ENCODE data around the gene SNX32. TPM values are rescaled to one million over a fixed set of nuclear protein-coding genes. Genes with fewer than 3 reads are reported as not detected.

The SNX32 gene
- total and polyA plus RNA-seq, 9 of the 15 experiments (the other 6 are each of a cell fraction or from before 2014, with no cell fraction given): 0.03 TPM; not detected in 7

- peak; percentile 81 for FAIRE-seq
- no peak overlapping the region for H3K27ac ChIP-seq (ENCODE audit: extremely low read depth, low read depth, low read length)
- peak; percentile 63 for ATAC-seq
- intact Hi-C loops (cut with micrococcal nuclease): loop anchor here (1.0 to 5.0 kb wide), 3 partner anchors 102 to 172 kb away; partner anchors contain the start of genes AP5B1 and KAT5
- H3K9ac ChIP-seq (ENCODE audit: insufficient read depth in 1 of 2, low read depth in 2 of 2, low read length in 2 of 2): 0 out of 4 replicates have a peak overlapping the region, but pooled peaks of 1 of the 2 experiments have one; percentile 1
- H4K20me1 ChIP-seq (replicated peaks; ENCODE audit: control insufficient read depth, insufficient read depth, low read length): peaks cover 3% of the 10 kb centered on the region; the same call in 1 of the 2 replicates
- BruUV-seq (replicated peaks): no TSS peak
- CTCF ChIA-PET (ENCODE audit: low intra/inter-chr PET ratio): interaction anchor here (0.6 to 2.7 kb wide), 8 partner anchors 24 to 259 kb away, joined by 3 to 24 read pairs (median 4); partner anchors contain the start of gene MUS81
- H2AFZ ChIP-seq (ENCODE audit: low read depth, low read length): no peak overlapping the region
- no peaks in the 10 kb centered on the region for H3K9me3 ChIP-seq (replicated peaks; ENCODE audit: control insufficient read depth, insufficient read depth, low read depth, low read length)
- WGBS (ENCODE audit: insufficient coverage, low coverage, missing lambda C conversion rate): 24% methylated on average over 8 of the region's 9 CpGs
- peak; percentile 78 to 85 (median 80) for DNase-seq (ENCODE audit: extremely low read depth in 1 of 4, low spot score in 3 of 4)
- POLR2A ChIA-PET: interaction anchor here (0.6 to 14.4 kb wide), 18 partner anchors 8 to 381 kb away, joined by 3 to 147 read pairs (median 3); partner anchors contain the start of genes CFL1, FOSL1 and MUS81
- no peaks in the 10 kb centered on the region for H3K27me3 ChIP-seq (ENCODE audit: control insufficient read depth in 2 of 2, insufficient read depth in 2 of 2, low read length in 2 of 2)
- H3K79me2 ChIP-seq (ENCODE audit: control insufficient read depth, insufficient read depth, low read length): peaks cover 13% of the 10 kb centered on the region
- H3K4me2 ChIP-seq (ENCODE audit: insufficient read depth, low read length): no peak overlapping the region; the same call in 1 of the 2 replicates
- in situ Hi-C loops (cut with MboI): loop anchor here (5.0 kb wide), 1 partner anchor 103 kb away; no protein-coding TSS in a partner anchor
- no peaks in the 10 kb centered on the region for H3K9me1 ChIP-seq (ENCODE audit: control insufficient read depth, insufficient read depth, low read length)
- H3K4me3 ChIP-seq: no peak overlapping the region
- H3K36me3 ChIP-seq (ENCODE audit: control insufficient read depth, insufficient read depth, low read length): peaks cover 50% of the 10 kb centered on the region
- H3K4me1 ChIP-seq (replicated peaks in 1 of 2; ENCODE audit: control insufficient read depth in 2 of 2, insufficient read depth in 2 of 2, low read length in 2 of 2): peaks cover 11 to 42% of the 10 kb centered on the region in 2 experiments; a peak in 4 of 5 replicates
- TF ChIP-seq ZBTB1 (CRISPR knock-in tag; IDR thresholded peaks at IDR 0.05; ENCODE audit: borderline replicate concordance, low read depth) (no peak), RCOR1 (IDR thresholded peaks at IDR 0.05; ENCODE audit: borderline replicate concordance in 1 of 2, low read depth in 2 of 2, low read length in 2 of 2) (peak; percentile 37 to 51; a peak in 1 of 4 replicates), MXI1 (IDR thresholded peaks at IDR 0.05; ENCODE audit: low read depth, low read length) (no peak), ZNF23 (CRISPR knock-in tag; IDR thresholded peaks at IDR 0.05) (no peak), VEZF1 (CRISPR knock-in tag; IDR thresholded peaks at IDR 0.05) (peak; percentile 64), NFIC (IDR thresholded peaks at IDR 0.05) (no peak), ZNF140 (CRISPR knock-in tag; IDR thresholded peaks at IDR 0.05) (no peak), ZNF217 (CRISPR knock-in tag; IDR thresholded peaks at IDR 0.05) (no peak), ETV1 (tag; conservative IDR thresholded peaks at IDR 0.05; ENCODE audit: low read depth) (no peak; the same call in 1 of the 2 replicates), HSF4 (CRISPR knock-in tag; IDR thresholded peaks at IDR 0.05; ENCODE audit: borderline replicate concordance) (no peak), MAZ (CRISPR knock-in tag; conservative IDR thresholded peaks at IDR 0.05 in 1 of 2, IDR thresholded peaks at IDR 0.05 in 1 of 2) (peak; percentile 73 to 92; a peak in 3 of 4 replicates)
- TF ChIP-seq, protein P1, sequence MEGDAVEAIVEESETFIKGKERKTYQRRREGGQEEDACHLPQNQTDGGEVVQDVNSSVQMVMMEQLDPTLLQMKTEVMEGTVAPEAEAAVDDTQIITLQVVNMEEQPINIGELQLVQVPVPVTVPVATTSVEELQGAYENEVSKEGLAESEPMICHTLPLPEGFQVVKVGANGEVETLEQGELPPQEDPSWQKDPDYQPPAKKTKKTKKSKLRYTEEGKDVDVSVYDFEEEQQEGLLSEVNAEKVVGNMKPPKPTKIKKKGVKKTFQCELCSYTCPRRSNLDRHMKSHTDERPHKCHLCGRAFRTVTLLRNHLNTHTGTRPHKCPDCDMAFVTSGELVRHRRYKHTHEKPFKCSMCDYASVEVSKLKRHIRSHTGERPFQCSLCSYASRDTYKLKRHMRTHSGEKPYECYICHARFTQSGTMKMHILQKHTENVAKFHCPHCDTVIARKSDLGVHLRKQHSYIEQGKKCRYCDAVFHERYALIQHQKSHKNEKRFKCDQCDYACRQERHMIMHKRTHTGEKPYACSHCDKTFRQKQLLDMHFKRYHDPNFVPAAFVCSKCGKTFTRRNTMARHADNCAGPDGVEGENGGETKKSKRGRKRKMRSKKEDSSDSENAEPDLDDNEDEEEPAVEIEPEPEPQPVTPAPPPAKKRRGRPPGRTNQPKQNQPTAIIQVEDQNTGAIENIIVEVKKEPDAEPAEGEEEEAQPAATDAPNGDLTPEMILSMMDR (IDR thresholded peaks at IDR 0.05 in 2 of 3, conservative IDR thresholded peaks at IDR 0.05 in 1 of 3; ENCODE audit: insufficient read depth in 2 of 3, low read depth in 1 of 3, low read length in 3 of 3): peak; percentile 100
- TF ChIP-seq, protein P2, sequence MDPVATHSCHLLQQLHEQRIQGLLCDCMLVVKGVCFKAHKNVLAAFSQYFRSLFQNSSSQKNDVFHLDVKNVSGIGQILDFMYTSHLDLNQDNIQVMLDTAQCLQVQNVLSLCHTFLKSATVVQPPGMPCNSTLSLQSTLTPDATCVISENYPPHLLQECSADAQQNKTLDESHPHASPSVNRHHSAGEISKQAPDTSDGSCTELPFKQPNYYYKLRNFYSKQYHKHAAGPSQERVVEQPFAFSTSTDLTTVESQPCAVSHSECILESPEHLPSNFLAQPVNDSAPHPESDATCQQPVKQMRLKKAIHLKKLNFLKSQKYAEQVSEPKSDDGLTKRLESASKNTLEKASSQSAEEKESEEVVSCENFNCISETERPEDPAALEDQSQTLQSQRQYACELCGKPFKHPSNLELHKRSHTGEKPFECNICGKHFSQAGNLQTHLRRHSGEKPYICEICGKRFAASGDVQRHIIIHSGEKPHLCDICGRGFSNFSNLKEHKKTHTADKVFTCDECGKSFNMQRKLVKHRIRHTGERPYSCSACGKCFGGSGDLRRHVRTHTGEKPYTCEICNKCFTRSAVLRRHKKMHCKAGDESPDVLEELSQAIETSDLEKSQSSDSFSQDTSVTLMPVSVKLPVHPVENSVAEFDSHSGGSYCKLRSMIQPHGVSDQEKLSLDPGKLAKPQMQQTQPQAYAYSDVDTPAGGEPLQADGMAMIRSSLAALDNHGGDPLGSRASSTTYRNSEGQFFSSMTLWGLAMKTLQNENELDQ (CRISPR knock-in tag; IDR thresholded peaks at IDR 0.05; ENCODE audit: borderline replicate concordance): no peak
- TF ChIP-seq, protein P3, sequence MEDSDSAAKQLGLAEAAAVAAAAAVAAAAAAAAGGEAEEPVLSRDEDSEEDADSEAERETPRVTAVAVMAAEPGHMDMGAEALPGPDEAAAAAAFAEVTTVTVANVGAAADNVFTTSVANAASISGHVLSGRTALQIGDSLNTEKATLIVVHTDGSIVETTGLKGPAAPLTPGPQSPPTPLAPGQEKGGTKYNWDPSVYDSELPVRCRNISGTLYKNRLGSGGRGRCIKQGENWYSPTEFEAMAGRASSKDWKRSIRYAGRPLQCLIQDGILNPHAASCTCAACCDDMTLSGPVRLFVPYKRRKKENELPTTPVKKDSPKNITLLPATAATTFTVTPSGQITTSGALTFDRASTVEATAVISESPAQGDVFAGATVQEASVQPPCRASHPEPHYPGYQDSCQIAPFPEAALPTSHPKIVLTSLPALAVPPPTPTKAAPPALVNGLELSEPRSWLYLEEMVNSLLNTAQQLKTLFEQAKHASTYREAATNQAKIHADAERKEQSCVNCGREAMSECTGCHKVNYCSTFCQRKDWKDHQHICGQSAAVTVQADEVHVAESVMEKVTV (CRISPR knock-in tag; IDR thresholded peaks at IDR 0.05): peak; percentile 78
These were observed 50.9 kb downstream of the SNX32 start for GRCh38 chr11:65884716-65885092.
